Uterus (tissue), 4 donors: ENCODE data around the gene PLPPR5. TPM values are rescaled to one million over a fixed set of nuclear protein-coding genes. Genes with fewer than 3 reads are reported as not detected.

Experiments
- DNase-seq, 2 donors: peaks; one replicate each; pipeline ENCODE4 v3.0.0-alpha.2; 2019 to 2020
- H3K27ac ChIP-seq, 2 donors: fragments of 200-600 bp; sonication (generic); 1 replicate in 1 of 2; 2 replicates in 1 of 2; pipeline ENCODE4 v1.5.1; 2016 to 2018
- H3K27me3 ChIP-seq, 2 donors: fragments of 200-600 bp; sonication (generic); one replicate each; pipeline ENCODE4 v1.5.1; 2018 to 2019; ENCODE audit warnings: control low read depth in 1 of 2
- H3K36me3 ChIP-seq, 2 donors: fragments of 200-600 bp; sonication (generic); one replicate each; pipeline ENCODE4 v1.5.1; 2019; ENCODE audit warnings: control low read depth in 1 of 2
- H3K4me1 ChIP-seq, 2 donors: fragments of 200-600 bp; sonication (generic); one replicate each; pipeline ENCODE4 v1.5.1; 2018 to 2019; ENCODE audit warnings: control low read depth in 1 of 2
- H3K4me3 ChIP-seq, 2 donors: fragments of 200-600 bp; sonication (generic); 1 replicate in 1 of 2; 2 replicates in 1 of 2; pipeline ENCODE4 v1.5.1; 2018 to 2019; ENCODE audit warnings: mild to moderate bottlenecking in 1 of 2
- H3K9me3 ChIP-seq, 2 donors: fragments of 200-600 bp; sonication (generic); one replicate each; pipeline ENCODE4 v1.5.1; 2019; ENCODE audit warnings: control low read depth in 1 of 2
- POLR2A ChIP-seq, 2 donors: fragments of 450-650 bp; IDR thresholded peaks; one replicate each; pipeline ENCODE4 v1.6.1; 2016; ENCODE audit warnings: antibody characterized with exemption in 2 of 2, mild to moderate bottlenecking in 1 of 2, moderate library complexity in 1 of 2
- intact Hi-C: fragments of 100-400 bp; cut with DNase I; formaldehyde crosslinking; loops from one replicate; pipeline ENCODE4 v1.15.1; 2023; ENCODE audit warnings: low total_unique reads
- total RNA-seq, 4 donors: library from RNA; depleted of rRNA in 3 of 4; stranded (reverse); fragments of >200 nt in 3 of 4; gene quantifications; one replicate each; pipeline versions ENCODE4 v1.1.0 to v1.2.4, GENCODE V29; 2014 to 2023
- TF ChIP-seq, protein P1 (sequence below), 4 experiments: fragments of 200-600 bp in 2 of 4; fragments of 450-650 bp in 2 of 4; sonication (generic) in 2 of 4; IDR thresholded peaks; one replicate each; pipeline ENCODE4 v1.5.1; 2016 to 2019; ENCODE audit warnings: antibody characterized with exemption in 4 of 4, mild to moderate bottlenecking in 2 of 4, moderate library complexity in 1 of 4
- donor health status: DM: yes; HTN: yes; CAD: no.

The PLPPR5 gene
- total RNA-seq, 4 donors from 2014 or later = 0.76 TPM; not detected in 3

DNA sequence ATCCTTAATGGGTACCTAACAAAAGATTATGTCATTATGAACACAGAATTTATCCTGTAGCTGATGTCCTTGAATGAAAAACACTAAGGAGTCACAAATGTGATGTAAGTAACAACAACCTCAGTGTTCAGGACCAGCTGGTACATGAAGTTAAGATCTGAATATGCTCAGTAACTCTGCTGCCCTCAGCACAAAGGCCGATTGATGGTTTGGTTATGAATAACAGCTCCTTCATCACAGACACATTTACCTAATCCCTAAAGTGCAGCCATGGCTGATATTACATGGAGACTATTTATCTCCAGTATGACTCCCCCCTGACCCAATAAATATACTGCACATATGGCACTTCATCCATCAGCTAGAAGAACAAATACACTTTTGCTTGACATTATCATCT lies 75.2 kb downstream of the PLPPR5 start:
- Histone ChIP-seq H3K4me3 (no peak overlapping the region), H3K36me3 (no peaks in the 10 kb centered on the region), H3K4me1 (no peaks in the 10 kb centered on the region), H3K9me3 (no peaks in the 10 kb centered on the region), H3K27ac (no peak overlapping the region), H3K27me3 (no peaks in the 10 kb centered on the region)
- TF ChIP-seq POLR2A (IDR thresholded peaks at IDR 0.05) = no peak
- TF ChIP-seq, protein P1, sequence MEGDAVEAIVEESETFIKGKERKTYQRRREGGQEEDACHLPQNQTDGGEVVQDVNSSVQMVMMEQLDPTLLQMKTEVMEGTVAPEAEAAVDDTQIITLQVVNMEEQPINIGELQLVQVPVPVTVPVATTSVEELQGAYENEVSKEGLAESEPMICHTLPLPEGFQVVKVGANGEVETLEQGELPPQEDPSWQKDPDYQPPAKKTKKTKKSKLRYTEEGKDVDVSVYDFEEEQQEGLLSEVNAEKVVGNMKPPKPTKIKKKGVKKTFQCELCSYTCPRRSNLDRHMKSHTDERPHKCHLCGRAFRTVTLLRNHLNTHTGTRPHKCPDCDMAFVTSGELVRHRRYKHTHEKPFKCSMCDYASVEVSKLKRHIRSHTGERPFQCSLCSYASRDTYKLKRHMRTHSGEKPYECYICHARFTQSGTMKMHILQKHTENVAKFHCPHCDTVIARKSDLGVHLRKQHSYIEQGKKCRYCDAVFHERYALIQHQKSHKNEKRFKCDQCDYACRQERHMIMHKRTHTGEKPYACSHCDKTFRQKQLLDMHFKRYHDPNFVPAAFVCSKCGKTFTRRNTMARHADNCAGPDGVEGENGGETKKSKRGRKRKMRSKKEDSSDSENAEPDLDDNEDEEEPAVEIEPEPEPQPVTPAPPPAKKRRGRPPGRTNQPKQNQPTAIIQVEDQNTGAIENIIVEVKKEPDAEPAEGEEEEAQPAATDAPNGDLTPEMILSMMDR (IDR thresholded peaks at IDR 0.05) = no peak
- DNase-seq = no peak
- intact Hi-C loops = no loop called here

DNA sequence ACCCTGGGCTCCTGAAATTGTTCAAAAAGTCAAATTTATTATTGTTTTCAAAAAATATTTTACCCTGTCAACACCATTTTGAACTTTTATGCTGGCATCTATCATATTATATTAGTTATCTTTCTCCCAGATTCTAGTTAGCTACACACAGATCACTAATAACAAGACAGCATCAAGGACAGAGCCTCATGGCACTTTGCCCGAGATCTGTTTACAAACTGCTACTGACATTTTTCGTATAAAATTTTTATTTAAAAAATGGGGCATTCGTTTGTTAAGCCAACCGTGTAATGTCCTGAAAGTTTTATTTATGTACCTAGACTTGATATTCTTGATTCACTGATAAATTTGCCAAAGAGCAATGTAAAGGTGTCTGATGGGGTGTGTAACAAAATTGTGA lies 78.1 kb downstream of the PLPPR5 start:
- Histone ChIP-seq H3K9me3 (no peaks in the 10 kb centered on the region), H3K27ac (no peak overlapping the region), H3K4me1 (no peaks in the 10 kb centered on the region), H3K27me3 (no peaks in the 10 kb centered on the region), H3K36me3 (no peaks in the 10 kb centered on the region), H3K4me3 (no peak overlapping the region)
- no peak for DNase-seq
- TF ChIP-seq POLR2A (IDR thresholded peaks at IDR 0.05) = no peak
- TF ChIP-seq, protein P1 (IDR thresholded peaks at IDR 0.05) = no peak
- intact Hi-C loops = no loop called here

DNA sequence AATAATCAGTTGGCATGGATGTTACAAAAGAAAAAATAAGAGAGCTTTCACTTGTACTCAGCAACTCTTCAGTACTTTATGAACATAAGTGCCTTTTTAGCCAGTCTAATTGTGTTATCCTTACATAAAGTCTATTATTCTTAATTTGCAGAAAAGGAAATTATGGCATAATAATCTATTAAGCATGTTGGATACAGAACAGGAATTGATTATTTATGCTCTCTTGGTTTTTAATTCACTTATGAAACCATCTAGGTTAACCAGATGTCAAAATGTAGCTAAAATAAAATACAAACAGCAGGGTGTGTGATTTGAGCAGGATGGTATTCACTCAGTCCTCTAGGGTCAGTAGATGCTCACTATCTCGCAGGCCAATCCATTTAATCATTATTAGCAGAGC lies 79.7 kb downstream of the PLPPR5 start:
- no peak for DNase-seq
- Histone ChIP-seq H3K27me3 (no peaks in the 10 kb centered on the region), H3K4me1 (no peaks in the 10 kb centered on the region), H3K4me3 (no peak overlapping the region), H3K9me3 (no peaks in the 10 kb centered on the region), H3K27ac (no peak overlapping the region), H3K36me3 (no peaks in the 10 kb centered on the region)
- intact Hi-C loops = no loop called here
- TF ChIP-seq, protein P1 (IDR thresholded peaks at IDR 0.05) = no peak
- no peak for TF ChIP-seq POLR2A (IDR thresholded peaks at IDR 0.05)

DNA sequence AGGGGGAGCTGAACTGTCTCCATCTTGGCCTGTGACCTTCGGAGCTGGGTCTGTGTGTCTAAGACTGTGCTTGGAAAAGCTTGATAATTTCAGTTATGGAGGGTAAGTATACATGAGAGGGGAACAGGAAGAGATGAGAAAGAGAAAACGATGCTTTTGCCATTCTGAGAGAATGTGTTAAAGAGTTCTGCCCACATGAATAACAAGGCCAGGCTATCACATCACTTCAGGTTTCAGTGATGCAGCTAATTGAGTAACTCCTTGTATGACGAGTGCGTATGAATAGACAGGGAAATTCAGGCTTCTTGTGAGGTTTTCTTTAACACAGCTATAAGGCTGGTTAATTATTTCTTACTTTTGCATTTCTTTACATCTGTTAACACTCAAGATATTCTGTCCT lies 81.0 kb downstream of the PLPPR5 start:
- no peak for DNase-seq
- TF ChIP-seq, protein P1 (IDR thresholded peaks at IDR 0.05) = no peak
- TF ChIP-seq POLR2A (IDR thresholded peaks at IDR 0.05) = no peak
- Histone ChIP-seq H3K27ac (no peak overlapping the region), H3K36me3 (no peaks in the 10 kb centered on the region), H3K9me3 (no peaks in the 10 kb centered on the region), H3K4me3 (no peak overlapping the region), H3K27me3 (no peaks in the 10 kb centered on the region), H3K4me1 (no peaks in the 10 kb centered on the region)
- intact Hi-C loops = no loop called here

DNA sequence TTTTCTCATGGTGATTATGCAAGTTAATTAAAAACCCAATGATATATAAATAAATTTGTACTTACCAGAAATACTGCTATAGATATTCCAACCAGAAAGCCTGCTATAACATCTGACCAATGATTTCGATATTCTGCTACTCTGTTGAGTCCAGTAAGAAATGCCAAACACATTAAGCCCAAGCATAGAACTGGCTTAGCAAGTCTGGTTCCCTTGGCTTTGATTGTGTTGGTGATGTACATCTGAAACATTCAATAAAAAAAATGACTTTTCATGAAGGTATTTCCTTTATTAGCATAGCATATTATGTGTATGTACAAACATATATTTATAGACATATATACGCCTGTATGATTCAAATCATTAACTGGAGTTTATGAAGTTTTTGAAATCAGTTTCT lies 82.8 kb downstream of the PLPPR5 start:
- TF ChIP-seq, protein P1 (IDR thresholded peaks at IDR 0.05) = no peak
- no peak for TF ChIP-seq POLR2A (IDR thresholded peaks at IDR 0.05)
- intact Hi-C loops = no loop called here
- no peak for DNase-seq

More for the DNA sequence above, 82.8 kb downstream of the PLPPR5 start:
- H3K27ac ChIP-seq = no peak overlapping the region
- H3K36me3 ChIP-seq = no peaks in the 10 kb centered on the region
- no peaks in the 10 kb centered on the region for H3K4me1 ChIP-seq
- H3K27me3 ChIP-seq = no peaks in the 10 kb centered on the region
- no peak overlapping the region for H3K4me3 ChIP-seq
- H3K9me3 ChIP-seq = no peaks in the 10 kb centered on the region
